Measurements from ENCODE around the gene ZSCAN23.
"Not testable (repeated sequence)": the region's sequence is repeated elsewhere in the genome, so short reads cannot be mapped to it uniquely, and the experiment has no call there.

The ZSCAN23 gene

GRCh38 chr6:28443112-28443773 is at the start of gene ZSCAN23:
Gene ZSCAN23, minus strand, starts transcription at chr6:28443491. Its CDS starts 7,225 bp downstream, at chr6:28436266.
- peaks cover 8% of the 10 kb centered on the region for H3K9me3 Mint-ChIP-seq
- H3K27ac Mint-ChIP-seq: peak within 1 kb of the TSS; percentile 92
- peaks cover 36% of the 10 kb centered on the region for H3K27me3 Mint-ChIP-seq
- peak within 1 kb of the TSS; percentile 94 for H3K4me3 Mint-ChIP-seq
- H3K4me1 Mint-ChIP-seq (ENCODE audit: low read depth): peaks cover 30% of the 10 kb centered on the region
- peaks cover 19% of the 10 kb centered on the region for H3K36me3 Mint-ChIP-seq (ENCODE audit: low read depth)

GRCh38 chr6:28491984-28492317 is 48.7 kb upstream of the ZSCAN23 start:
- Mint-ChIP-seq H3K27ac (no peak overlapping the region), H3K4me3 (no peak overlapping the region), H3K9me3 (no peaks in the 10 kb centered on the region), H3K4me1 (ENCODE audit: low read depth) (peaks cover 28% of the 10 kb centered on the region), H3K36me3 (ENCODE audit: low read depth) (no peaks in the 10 kb centered on the region), H3K27me3 (peaks cover 68% of the 10 kb centered on the region)

GRCh38 chr6:28490205-28490890 is 47.1 kb upstream of the ZSCAN23 start:
- peaks cover 2% of the 10 kb centered on the region for H3K9me3 Mint-ChIP-seq
- peak overlapping the region; percentile 32 for H3K27ac Mint-ChIP-seq
- peaks cover 68% of the 10 kb centered on the region for H3K27me3 Mint-ChIP-seq
- H3K4me1 Mint-ChIP-seq (ENCODE audit: low read depth): peaks cover 28% of the 10 kb centered on the region
- H3K36me3 Mint-ChIP-seq (ENCODE audit: low read depth): no peaks in the 10 kb centered on the region
- H3K4me3 Mint-ChIP-seq: peak overlapping the region; percentile 75

GRCh38 chr6:28489366-28490204 is 46.3 kb upstream of the ZSCAN23 start:
- Mint-ChIP-seq H3K4me3 (peak overlapping the region; percentile 75), H3K4me1 (ENCODE audit: low read depth) (peaks cover 28% of the 10 kb centered on the region), H3K36me3 (ENCODE audit: low read depth) (no peaks in the 10 kb centered on the region), H3K27ac (peak overlapping the region; percentile 32), H3K9me3 (peaks cover 5% of the 10 kb centered on the region), H3K27me3 (peaks cover 70% of the 10 kb centered on the region)

- Mint-ChIP-seq H3K27me3 (peaks cover 65% of the 10 kb centered on the region), H3K36me3 (ENCODE audit: low read depth) (no peaks in the 10 kb centered on the region), H3K4me3 (peak overlapping the region; percentile 75), H3K9me3 (peaks cover 5% of the 10 kb centered on the region), H3K4me1 (ENCODE audit: low read depth) (peaks cover 28% of the 10 kb centered on the region), H3K27ac (peak overlapping the region; percentile 73)
These were observed 45.6 kb upstream of the ZSCAN23 start for GRCh38 chr6:28488916-28489365.

- Mint-ChIP-seq H3K9me3 (peaks cover 5% of the 10 kb centered on the region), H3K4me3 (no peak overlapping the region), H3K27me3 (peaks cover 61% of the 10 kb centered on the region), H3K36me3 (ENCODE audit: low read depth) (no peaks in the 10 kb centered on the region), H3K27ac (no peak overlapping the region), H3K4me1 (ENCODE audit: low read depth) (peaks cover 28% of the 10 kb centered on the region)
These were observed 43.9 kb upstream of the ZSCAN23 start for GRCh38 chr6:28486988-28487742.

GRCh38 chr6:28486533-28486932 is 43.2 kb upstream of the ZSCAN23 start:
- Mint-ChIP-seq H3K36me3 (ENCODE audit: low read depth) (no peaks in the 10 kb centered on the region), H3K27me3 (peaks cover 61% of the 10 kb centered on the region), H3K27ac (no peak overlapping the region), H3K4me1 (ENCODE audit: low read depth) (peaks cover 23% of the 10 kb centered on the region), H3K4me3 (no peak overlapping the region), H3K9me3 (peaks cover 5% of the 10 kb centered on the region)

- H3K9me3 Mint-ChIP-seq: peaks cover 5% of the 10 kb centered on the region
- no peak overlapping the region for H3K27ac Mint-ChIP-seq
- no peak overlapping the region for H3K4me3 Mint-ChIP-seq
- peaks cover 18% of the 10 kb centered on the region for H3K4me1 Mint-ChIP-seq (ENCODE audit: low read depth)
- no peaks in the 10 kb centered on the region for H3K36me3 Mint-ChIP-seq (ENCODE audit: low read depth)
- peaks cover 63% of the 10 kb centered on the region for H3K27me3 Mint-ChIP-seq
These were observed 42.2 kb upstream of the ZSCAN23 start for GRCh38 chr6:28485482-28485881.

GRCh38 chr6:28480253-28480932 is 37.1 kb upstream of the ZSCAN23 start:
- Mint-ChIP-seq H3K27me3 (peaks cover 63% of the 10 kb centered on the region), H3K9me3 (peaks cover 4% of the 10 kb centered on the region), H3K27ac (no peak overlapping the region), H3K36me3 (ENCODE audit: low read depth) (no peaks in the 10 kb centered on the region), H3K4me3 (no peak overlapping the region), H3K4me1 (ENCODE audit: low read depth) (peaks cover 3% of the 10 kb centered on the region)

- peak overlapping the region; percentile 58 for H3K4me3 Mint-ChIP-seq
- H3K36me3 Mint-ChIP-seq (ENCODE audit: low read depth): no peaks in the 10 kb centered on the region
These were observed 35.2 kb upstream of the ZSCAN23 start for GRCh38 chr6:28478518-28478917.

GRCh38 chr6:28474441-28475219 is 31.3 kb upstream of the ZSCAN23 start:
- Mint-ChIP-seq H3K9me3 (no peaks in the 10 kb centered on the region), H3K27ac (no peak overlapping the region), H3K27me3 (peaks cover 54% of the 10 kb centered on the region), H3K4me3 (peak overlapping the region; percentile 76), H3K36me3 (ENCODE audit: low read depth) (no peaks in the 10 kb centered on the region), H3K4me1 (ENCODE audit: low read depth) (peaks cover 3% of the 10 kb centered on the region)

More at GRCh38 chr6:28478518-28478917, 35.2 kb upstream of the ZSCAN23 start:
- H3K4me1 Mint-ChIP-seq (ENCODE audit: low read depth): peaks cover 3% of the 10 kb centered on the region
- H3K27me3 Mint-ChIP-seq: peaks cover 65% of the 10 kb centered on the region
- no peaks in the 10 kb centered on the region for H3K9me3 Mint-ChIP-seq
- H3K27ac Mint-ChIP-seq: no peak overlapping the region

GRCh38 chr6:28469153-28469745 is 26.0 kb upstream of the ZSCAN23 start:
- H3K4me1 Mint-ChIP-seq (ENCODE audit: low read depth); H3K27ac Mint-ChIP-seq; H3K9me3 Mint-ChIP-seq; H3K36me3 Mint-ChIP-seq (ENCODE audit: low read depth); H3K4me3 Mint-ChIP-seq: not testable (repeated sequence)
- H3K27me3 Mint-ChIP-seq: peaks cover 46% of the 10 kb centered on the region

GRCh38 chr6:28468056-28468455 is 24.8 kb upstream of the ZSCAN23 start:
- Mint-ChIP-seq H3K4me3 (no peak overlapping the region), H3K36me3 (ENCODE audit: low read depth) (no peaks in the 10 kb centered on the region), H3K27me3 (peaks cover 48% of the 10 kb centered on the region), H3K4me1 (ENCODE audit: low read depth) (no peaks in the 10 kb centered on the region), H3K27ac (no peak overlapping the region), H3K9me3 (peaks cover 4% of the 10 kb centered on the region)

Data from stimulated activated naive CD8-positive, alpha-beta T cell treated with anti-CD3 and anti-CD28 coated beads, Interleukin-15, Interleukin-2, amounts not matched to agents 100 ng/mL and 50 ng/mL, for 24 hours (primary cell).